ENCODE data around the gene LAMC1. TPM values are rescaled to one million over a fixed set of nuclear protein-coding genes. Genes with fewer than 3 reads are reported as not detected.
A peak's percentile ranks its signal among the peaks of the same experiment; 100 is the strongest.

Gene LAMC1
- total RNA-seq, 1 experiment from 2014 or later, result 383 TPM

GRCh38 chr1:183079712-183080388 is 56.6 kb downstream of the LAMC1 start:
- peak; percentile 26 for DNase-seq (ENCODE audit: low read depth)

GRCh38 chr1:183080406-183080805 is 57.2 kb downstream of the LAMC1 start:
- peak; percentile 80 for DNase-seq (ENCODE audit: low read depth)

- DNase-seq (ENCODE audit: low read depth), result no peak
These were observed 58.3 kb downstream of the LAMC1 start for GRCh38 chr1:183081402-183082120.

GRCh38 chr1:183082650-183083049 is 59.4 kb downstream of the LAMC1 start:
- DNase-seq (ENCODE audit: low read depth), result no peak

- DNase-seq (ENCODE audit: low read depth), result no peak
These were observed 63.8 kb downstream of the LAMC1 start for GRCh38 chr1:183087001-183087400.

- DNase-seq (ENCODE audit: low read depth), result no peak
These were observed 65.9 kb downstream of the LAMC1 start for GRCh38 chr1:183089025-183089639.

- peak; percentile 38 for DNase-seq (ENCODE audit: low read depth)
These were observed 67.3 kb downstream of the LAMC1 start for GRCh38 chr1:183090391-183091006.

- no peak for DNase-seq (ENCODE audit: low read depth)
These were observed 68.0 kb downstream of the LAMC1 start for GRCh38 chr1:183091181-183091580.

GRCh38 chr1:183092350-183092749 is 69.1 kb downstream of the LAMC1 start:
- DNase-seq (ENCODE audit: low read depth), result no peak

- no peak for DNase-seq (ENCODE audit: low read depth)
These were observed 69.9 kb downstream of the LAMC1 start for GRCh38 chr1:183093066-183093668.

GRCh38 chr1:183093786-183094298 is 70.6 kb downstream of the LAMC1 start:
- DNase-seq (ENCODE audit: low read depth), result peak; percentile 48

GRCh38 chr1:183094351-183094750 is 71.1 kb downstream of the LAMC1 start:
- no peak for DNase-seq (ENCODE audit: low read depth)

GRCh38 chr1:183096351-183096750 is 73.1 kb downstream of the LAMC1 start:
- no peak for DNase-seq (ENCODE audit: low read depth)

- DNase-seq (ENCODE audit: low read depth), result peak; percentile 84
These were observed 73.7 kb downstream of the LAMC1 start for GRCh38 chr1:183096894-183097293.

- peak; percentile 30 for DNase-seq (ENCODE audit: low read depth)
These were observed 74.3 kb downstream of the LAMC1 start for GRCh38 chr1:183097438-183098051.

- DNase-seq (ENCODE audit: low read depth), result no peak
These were observed 75.1 kb downstream of the LAMC1 start for GRCh38 chr1:183098317-183098716.

GRCh38 chr1:183100361-183100974 is 77.2 kb downstream of the LAMC1 start:
- no peak for DNase-seq (ENCODE audit: low read depth)

GRCh38 chr1:183101081-183101480 is 77.9 kb downstream of the LAMC1 start:
- DNase-seq (ENCODE audit: low read depth), result no peak

GRCh38 chr1:183101841-183102276 is 78.6 kb downstream of the LAMC1 start:
- peak; percentile 52 for DNase-seq (ENCODE audit: low read depth)

- DNase-seq (ENCODE audit: low read depth), result no peak
These were observed 79.9 kb downstream of the LAMC1 start for GRCh38 chr1:183103147-183103546.

GRCh38 chr1:183103577-183103976 is 80.4 kb downstream of the LAMC1 start:
- DNase-seq (ENCODE audit: low read depth), result no peak
